SK-N-MC (cell line): ENCODE measurements around the gene CEP104.

Source experiments
- EZH2 ChIP-seq: fragments of 200-600 bp; sonication (generic); IDR thresholded peaks from one replicate; pipeline ENCODE4 v1.6.1; 2017; ENCODE audit warnings: antibody characterized with exemption
- POLR2AphosphoS5 ChIP-seq: IDR thresholded peaks from 2 replicates; pipeline ENCODE4 v1.6.1; 2012; ENCODE audit warnings: mild to moderate bottlenecking, low read depth, low read length, borderline replicate concordance

GRCh38 chr1:3807769-3808168 is 49.2 kb downstream of the CEP104 start:
- no peak for TF ChIP-seq POLR2AphosphoS5
- no peak for TF ChIP-seq EZH2
